Stimulated activated CD4-positive, alpha-beta T cell treated with anti-CD3 and anti-CD28 coated beads, Interleukin-4, amount 100 ng/mL, for 48 hours (primary cell): ENCODE measurements around the gene SHKBP1.
"Not testable (repeated sequence)": the region's sequence is repeated elsewhere in the genome, so short reads cannot be mapped to it uniquely, and the experiment has no call there.

Experiments used
- DNase-seq, 2 donors: peaks; one replicate each; pipeline ENCODE4 v3.0.0-alpha.2; 2020; ENCODE audit warnings: low read depth in 2 of 2

The SHKBP1 gene

DNA sequence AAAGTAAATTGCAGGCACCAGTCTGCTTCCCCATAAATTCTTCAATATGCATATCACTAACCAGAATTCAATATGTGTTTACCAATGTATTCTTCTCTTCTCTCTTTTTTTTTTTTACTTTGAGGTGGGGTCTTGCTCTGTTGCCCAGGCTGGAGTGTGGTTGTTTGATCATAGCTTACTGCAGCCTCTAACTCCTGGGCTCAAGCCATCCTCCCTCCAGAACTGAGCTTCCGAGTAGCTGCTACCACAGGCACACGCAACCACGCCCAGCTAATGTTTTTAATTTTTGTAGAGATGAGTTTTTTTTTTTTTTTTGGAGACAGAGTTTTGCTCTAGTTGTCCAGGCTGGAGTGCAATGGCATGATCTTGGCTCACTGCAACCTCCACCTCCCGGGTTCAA lies 41.3 kb downstream of the SHKBP1 start:
- no peak for DNase-seq

DNA sequence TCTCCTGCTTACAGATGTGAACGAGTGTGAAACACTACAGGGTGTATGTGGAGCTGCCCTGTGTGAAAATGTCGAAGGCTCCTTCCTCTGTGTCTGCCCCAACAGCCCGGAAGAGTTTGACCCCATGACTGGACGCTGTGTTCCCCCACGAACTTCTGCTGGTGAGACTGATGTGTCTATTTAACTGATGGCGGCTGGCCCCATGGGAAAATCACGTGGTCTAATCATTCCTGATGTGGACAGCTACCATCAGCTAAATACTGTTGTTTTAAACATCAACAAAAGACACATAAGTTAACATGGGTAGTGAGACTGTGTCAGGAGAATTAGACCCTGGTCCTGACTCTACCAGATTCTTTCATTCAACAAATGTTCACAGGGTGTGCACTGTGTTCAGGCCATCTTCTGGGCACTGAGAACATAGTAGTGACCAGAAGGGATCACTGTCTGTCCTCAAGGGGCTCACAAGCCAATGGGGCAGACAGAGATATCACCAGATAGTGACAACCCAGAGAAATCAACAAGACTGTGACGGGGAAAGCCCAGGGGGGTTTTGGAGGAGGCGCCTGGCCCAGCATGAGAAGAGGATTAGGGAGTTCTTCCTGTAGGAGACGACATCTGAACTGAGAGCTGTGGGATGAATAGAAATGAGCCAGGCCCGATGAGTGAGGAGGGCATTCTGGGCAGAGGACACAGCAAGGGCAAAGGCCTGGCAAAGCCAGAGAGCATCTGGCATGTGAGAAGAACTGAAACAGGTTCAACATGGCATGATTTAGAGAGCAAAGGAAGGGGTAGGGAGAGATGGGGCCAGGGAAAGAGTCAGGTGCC lies 42.9 kb downstream of the SHKBP1 start:
- DNase-seq: no peak

DNA sequence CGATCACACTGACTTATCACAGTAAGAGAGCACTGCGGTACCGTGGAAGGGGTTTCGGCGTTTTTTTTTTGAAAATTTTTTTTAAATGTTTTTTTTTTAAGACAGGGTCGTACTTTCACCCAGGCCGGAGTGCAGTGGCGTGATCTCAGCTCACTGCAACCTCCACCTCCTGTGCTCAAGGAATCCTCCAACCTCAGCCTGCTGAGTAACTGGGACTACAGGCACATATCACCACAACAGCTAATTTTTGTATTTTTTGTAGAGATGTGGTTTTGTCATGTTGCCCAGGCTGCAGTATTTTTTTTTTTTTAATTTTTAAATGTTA lies 43.5 kb downstream of the SHKBP1 start:
- no peak for DNase-seq

DNA sequence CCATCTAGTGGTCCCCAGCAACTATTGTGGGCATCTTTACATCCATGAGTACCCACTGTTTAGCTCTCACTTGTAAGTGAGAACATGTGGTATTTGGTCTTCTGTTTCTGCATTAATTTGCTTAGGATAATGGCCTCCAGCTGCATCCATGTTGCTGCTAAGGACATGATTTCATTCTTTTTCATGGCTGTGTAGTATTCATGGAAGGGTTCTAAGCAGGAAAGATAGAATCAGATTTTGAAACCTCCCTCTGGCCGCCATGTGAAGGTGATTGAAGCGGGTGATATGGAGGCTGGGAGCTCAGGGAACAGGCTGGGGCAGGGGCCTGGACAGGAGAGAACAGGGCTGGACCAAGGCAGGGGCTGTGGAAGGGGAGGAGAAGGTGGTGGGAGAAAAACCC lies 44.6 kb downstream of the SHKBP1 start:
- no peak for DNase-seq

DNA sequence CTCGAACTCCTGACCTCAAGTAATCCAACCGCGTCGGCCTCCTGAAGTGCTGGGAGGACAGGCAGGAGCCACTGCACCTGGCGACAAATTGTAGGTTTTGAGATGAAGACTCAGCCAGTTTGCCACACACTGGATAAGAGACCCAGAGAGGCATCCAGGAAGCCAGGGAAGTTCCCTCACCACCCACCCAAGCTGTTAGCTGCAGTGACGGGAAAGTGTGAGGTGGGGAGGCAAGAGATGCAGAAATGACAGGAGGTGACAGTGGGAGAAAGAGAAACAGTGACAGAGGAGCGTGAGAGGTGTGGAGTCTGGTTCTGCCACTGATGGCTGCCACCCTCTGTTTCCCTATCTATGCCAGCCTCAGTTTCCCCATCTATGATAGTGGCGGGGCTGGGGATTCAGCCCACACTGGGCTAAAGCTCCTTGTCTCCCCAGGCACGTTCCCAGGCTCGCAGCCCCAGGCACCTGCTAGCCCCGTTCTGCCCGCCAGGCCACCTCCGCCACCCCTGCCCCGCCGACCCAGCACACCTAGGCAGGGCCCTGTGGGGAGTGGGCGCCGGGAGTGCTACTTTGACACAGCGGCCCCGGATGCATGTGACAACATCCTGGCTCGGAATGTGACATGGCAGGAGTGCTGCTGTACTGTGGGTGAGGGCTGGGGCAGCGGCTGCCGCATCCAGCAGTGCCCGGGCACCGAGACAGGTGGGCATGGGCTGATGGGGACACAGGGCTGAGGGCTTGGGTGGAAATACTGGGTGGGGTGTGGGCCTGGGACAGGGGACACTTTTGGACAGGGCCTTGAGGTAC lies 45.5 kb downstream of the SHKBP1 start:
- DNase-seq: no peak

DNA sequence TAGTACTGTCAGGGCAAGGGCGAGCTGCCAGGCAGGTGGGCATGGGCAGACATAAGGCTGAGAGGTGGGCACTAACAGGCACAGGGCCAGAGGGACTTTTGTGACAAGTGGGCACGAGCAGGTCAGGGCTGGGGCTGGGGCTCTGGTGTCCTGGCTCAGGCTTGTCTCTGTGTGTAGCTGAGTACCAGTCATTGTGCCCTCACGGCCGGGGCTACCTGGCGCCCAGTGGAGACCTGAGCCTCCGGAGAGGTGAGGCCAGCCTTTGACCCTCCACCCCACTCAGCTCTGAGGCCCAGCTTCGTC lies 46.1 kb downstream of the SHKBP1 start:
- DNase-seq: no peak

DNA sequence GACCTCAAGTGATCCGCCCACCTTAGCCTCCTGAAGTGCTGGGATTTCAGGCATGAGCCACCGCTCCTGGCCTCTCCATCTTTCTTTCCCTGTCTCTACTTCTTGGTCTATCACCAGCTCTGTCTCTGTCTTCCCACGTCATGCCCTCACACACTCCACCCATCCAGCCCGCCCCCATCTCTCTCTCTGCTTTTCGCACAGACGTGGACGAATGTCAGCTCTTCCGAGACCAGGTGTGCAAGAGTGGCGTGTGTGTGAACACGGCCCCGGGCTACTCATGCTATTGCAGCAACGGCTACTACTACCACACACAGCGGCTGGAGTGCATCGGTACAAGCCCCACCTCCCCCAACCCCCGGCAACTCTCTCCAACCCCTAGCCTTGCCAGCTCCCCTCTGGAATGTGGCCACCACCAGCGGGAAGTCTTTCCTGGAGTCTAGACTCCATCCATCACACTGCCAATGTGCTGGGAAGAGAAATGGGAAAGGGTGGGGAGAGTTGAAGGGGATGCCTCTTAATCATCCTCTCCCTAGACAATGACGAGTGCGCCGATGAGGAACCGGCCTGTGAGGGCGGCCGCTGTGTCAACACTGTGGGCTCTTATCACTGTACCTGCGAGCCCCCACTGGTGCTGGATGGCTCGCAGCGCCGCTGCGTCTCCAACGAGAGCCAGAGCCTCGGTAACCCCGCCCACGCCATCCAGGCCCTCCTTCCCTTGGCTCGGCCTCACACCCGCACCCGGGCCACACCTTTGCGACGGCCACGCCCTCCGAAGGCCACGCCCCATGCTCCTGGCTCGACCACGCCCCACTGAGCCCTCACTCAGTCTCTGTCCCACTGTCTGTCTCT lies 47.0 kb downstream of the SHKBP1 start:
- no peak for DNase-seq

DNA sequence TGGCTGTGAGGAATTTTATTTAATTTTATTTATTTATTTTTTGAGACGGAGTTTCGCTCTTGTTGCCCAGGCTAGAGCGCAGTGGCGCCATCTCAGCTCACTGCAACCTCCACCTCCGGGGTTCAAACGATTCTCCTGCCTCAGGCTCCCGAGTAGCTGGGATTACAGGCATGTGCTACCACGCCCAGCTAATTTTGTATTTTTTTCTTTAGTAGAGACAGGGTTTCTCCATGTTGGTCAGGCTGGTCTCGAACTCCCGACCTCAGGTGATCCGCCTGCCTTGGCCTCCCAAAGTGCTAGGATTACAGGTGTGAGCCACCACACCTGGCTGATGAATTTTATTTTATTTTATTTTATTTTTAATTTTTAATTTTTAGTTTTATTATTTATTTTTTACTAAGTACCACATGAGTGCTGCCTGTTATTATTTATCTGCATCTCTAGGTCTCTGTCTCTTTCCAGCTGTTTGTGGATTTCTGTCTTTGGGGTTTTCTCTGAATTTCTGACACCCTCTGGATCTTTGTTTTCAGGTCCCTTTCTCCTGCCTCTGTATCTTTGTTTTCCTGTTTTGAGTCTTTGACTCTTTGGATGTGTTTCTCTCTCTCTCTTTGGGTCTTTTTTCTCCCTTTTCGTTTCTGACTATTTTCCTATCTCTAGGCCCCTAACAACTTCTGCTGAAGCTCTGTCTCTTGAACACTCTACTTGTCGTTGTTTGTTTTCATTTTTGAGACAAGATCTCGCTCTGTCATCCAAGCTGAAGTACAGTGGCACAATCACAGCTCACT lies 47.9 kb downstream of the SHKBP1 start:
- DNase-seq: not testable (repeated sequence)

DNA sequence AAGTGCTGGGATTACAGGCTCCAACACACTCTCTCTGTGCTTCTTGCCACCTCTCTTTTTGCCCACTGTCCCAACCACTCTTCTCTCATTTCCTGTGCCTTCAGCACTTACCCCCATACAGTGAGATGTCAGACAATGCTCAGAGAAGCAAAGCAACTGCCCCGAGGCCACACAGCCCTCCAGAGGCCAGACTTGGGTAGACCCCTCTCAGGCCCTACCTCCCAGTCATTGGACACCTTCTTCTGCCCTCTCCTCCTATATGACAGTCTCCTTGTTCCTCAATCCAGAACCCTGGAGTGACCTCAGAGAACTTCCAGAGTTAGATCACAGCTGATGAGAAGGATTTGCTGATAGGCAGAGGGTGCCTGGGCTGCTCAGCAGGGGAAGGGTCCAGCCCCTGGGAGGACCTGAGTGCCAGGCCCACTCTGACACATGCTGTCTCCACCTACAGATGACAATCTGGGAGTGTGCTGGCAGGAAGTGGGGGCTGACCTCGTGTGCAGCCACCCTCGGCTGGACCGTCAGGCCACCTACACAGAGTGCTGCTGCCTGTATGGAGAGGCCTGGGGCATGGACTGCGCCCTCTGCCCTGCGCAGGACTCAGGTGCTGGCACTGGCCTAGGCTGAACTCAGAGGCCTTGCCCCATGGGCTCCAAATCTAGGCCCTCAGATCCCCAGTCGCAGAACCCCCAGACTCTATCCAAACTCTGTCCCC lies 48.9 kb downstream of the SHKBP1 start:
- no peak for DNase-seq

DNA sequence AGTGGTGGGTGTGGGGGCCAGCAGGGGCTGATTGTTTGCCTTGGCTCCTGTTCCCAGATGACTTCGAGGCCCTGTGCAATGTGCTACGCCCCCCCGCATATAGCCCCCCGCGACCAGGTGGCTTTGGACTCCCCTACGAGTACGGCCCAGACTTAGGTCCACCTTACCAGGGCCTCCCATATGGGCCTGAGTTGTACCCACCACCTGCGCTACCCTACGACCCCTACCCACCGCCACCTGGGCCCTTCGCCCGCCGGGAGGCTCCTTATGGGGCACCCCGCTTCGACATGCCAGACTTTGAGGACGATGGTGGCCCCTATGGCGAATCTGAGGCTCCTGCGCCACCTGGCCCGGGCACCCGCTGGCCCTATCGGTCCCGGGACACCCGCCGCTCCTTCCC lies 50.2 kb downstream of the SHKBP1 start:
- no peak for DNase-seq

DNA sequence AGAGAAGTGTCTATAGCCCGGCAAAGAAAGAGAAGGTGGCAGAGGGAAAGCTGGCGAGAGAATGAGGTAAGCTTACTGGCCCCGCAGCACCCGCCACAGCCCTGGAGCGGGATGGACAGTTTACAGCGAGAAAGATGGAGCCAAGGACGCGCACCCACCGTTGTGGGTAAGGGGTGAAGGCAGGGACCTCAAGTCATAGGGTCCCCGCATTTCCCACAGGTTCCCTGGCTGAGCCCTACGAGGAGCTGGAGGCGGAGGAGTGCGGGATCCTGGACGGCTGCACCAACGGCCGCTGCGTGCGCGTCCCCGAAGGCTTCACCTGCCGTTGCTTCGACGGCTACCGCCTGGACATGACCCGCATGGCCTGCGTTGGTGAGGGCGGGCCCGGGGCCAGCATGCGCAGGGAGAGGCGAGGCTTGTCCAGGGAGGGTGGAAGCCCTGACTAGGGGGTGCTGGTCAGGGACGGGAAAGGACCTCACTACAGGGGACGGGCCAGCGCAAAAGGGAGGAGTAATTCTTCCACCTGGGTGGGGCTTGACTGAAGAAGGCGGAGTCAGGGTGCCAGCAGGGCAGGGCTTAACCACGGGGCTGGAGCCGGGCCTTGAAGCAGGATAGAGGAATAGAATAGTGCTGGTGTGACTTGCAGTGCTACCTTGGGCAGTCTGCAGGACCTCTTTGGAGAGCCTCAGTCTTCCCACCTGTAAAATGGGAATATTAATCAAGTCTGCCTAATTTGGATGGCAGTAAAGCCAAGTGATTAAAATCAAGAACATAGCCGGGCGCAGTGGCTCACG lies 51.0 kb downstream of the SHKBP1 start:
- no peak for DNase-seq

DNA sequence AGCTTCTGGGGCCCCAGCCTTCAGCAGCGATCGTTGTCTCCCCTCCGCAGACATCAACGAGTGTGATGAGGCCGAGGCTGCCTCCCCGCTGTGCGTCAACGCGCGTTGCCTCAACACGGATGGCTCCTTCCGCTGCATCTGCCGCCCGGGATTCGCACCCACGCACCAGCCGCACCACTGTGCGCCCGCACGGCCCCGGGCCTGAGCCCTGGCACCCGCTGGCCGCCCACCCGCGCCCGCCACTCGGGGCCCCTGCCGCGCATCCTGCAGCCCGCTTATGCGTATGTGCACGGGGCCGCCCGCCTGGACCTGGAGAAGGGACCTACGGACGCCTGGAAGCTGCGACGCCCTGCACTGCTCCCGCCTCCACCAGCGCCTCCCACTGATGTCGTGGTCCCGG lies 52.7 kb downstream of the SHKBP1 start:
- DNase-seq: no peak

DNA sequence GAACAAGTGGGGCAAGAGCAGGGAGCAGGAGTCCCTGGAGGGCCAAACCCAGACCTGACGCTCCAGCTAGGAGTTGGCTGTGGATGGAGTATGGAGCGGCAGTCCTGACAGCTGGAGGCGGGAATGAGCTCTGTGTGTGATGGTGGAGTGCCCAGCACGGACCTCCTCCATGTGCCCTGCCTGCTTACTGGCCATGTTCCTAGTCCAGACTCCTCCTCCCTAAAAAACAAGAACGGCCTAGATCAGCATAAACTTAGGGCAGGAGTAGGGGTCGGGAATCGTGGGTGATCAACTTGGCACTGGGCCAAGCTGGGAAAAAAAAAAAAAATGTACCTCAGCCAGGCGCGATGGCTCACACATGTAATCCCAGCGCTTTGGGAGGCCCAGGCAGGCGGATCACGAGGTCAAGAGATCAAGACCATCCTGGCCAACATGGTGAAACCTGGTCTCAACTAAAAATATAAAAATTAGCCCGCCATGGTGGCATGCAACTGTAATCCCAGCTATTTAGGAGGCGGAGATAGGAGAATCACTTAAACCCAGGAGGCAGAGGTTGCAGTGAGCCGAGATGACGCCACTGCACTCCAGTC lies 54.0 kb downstream of the SHKBP1 start:
- no peak for DNase-seq

DNA sequence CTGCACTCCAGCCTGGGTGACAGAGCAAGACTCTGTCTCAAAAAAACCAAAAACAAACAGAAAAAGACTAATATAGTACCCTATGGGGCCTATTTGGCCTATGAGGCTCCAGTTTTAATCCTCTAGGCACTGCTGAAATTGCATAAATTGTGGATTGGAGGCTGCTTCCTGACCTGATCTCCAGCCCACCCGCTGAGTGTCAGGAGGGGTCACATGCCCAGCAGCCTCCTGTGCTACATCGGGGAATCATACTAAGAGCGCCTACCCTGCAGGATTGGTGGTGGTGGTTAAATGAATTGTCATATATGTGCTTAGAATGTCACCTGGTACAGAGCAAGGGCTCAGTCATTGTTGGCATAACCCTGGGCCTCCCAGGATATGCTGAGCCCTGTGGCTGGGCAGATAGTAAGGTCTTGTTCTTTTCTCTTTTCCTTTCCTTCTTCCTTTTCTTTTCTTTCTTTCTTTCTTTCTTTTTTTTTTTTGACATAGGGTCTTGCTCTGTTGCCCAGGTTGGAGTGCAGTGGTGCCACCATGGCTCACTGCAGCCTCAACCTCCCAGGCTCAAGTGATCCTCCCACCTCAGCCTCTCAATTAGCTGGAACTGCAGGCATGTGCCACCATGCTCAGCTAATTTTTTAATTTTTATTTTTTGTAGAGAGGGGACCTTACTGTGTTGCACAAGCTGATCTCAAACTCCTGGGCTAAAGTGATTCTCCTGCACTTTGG lies 55.8 kb downstream of the SHKBP1 start:
- DNase-seq: no peak

DNA sequence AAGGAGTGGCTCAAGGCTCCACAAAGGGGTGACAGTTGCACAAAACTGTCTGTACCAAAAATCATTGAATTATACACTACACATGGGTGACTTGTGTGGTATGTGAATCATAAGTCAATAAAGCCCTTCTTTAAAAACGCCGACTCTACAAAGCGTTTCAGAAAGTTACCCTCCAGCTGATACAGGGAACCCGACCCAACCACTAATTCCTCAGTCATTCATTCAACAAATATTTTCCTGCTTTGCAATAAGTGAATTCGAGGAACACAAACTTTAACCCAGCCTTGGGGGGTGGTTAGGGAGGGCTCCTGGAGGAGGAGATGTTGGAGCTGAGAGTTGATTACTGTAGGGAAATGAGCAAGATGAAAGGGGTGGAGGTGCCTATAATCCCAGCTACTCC lies 56.5 kb downstream of the SHKBP1 start:
- no peak for DNase-seq

DNA sequence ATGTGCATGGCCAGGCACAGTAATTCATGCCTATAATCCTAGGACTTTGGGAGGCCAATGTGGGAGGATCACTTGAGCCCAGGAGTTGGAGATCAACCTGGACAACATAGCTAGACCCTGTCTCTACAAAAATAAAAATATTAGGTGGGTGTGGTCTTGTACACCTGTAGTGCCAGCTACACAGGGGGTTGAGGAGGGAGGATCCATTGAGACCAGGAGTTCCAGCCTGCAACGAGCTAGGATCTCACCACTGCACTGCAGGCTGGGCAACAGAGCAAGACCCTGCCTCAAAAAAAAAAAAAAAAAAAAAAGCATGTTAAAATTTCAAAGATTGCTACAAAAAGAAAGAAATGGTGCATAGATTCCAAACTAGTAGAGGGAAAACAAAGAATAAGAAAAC lies 61.7 kb downstream of the SHKBP1 start:
- no peak for DNase-seq

DNA sequence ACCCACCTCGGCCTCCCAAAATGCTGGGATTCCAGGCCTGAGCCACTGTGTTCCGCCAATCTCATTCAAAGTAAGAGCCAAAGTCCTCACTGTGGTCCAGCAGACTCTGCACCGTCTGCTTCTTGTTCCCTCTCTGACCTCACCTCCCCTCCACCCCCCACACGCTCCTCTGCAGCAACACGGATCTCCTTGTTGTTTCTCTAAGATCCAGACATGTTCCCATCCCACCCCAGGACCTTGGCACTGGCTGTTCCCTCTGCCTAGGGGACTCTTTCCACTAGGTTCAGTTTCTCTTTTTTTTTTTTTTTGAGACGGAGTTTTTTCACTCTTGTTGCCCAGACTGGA lies 62.9 kb downstream of the SHKBP1 start:
- no peak for DNase-seq

DNA sequence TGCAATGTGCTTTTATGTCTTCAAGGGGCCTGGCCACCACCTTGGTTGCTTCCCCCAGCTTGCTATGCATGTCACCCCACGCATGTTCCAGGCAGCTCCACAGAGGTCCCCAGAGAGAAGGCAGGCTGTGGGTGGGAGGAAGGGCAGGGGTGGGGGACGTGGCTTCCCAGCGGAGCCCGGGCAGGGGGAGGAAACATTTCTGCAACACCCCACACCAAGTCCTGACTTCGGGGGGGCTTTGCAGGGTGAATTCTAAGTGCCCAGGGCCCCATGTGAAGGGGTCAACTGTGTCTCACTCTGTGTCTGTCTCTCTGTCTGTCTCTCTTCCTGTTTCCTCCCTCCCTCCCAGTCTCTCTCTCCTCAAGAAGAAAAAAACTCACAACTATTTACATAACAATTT lies 64.1 kb downstream of the SHKBP1 start:
- no peak for DNase-seq
